ENCODE results near the gene KRT15.

KRT15 gene

GRCh38 chr17:41518031-41518430 lies 659 bp downstream of the KRT15 start:
- TF ChIP-seq CTCF (conservative IDR thresholded peaks at IDR 0.05): no peak
- no peak for TF ChIP-seq ZFX (IDR thresholded peaks at IDR 0.05)

GRCh38 chr17:41516830-41517283 lies 1.8 kb downstream of the KRT15 start:
- no peak overlapping the region for H3K27ac ChIP-seq
- TF ChIP-seq ZFX (IDR thresholded peaks at IDR 0.05): no peak
- TF ChIP-seq CTCF (conservative IDR thresholded peaks at IDR 0.05): no peak

More at GRCh38 chr17:41518031-41518430, 659 bp downstream of the KRT15 start:
- no peak overlapping the region for H3K27ac ChIP-seq

- no peak for TF ChIP-seq ZFX (IDR thresholded peaks at IDR 0.05)
- TF ChIP-seq CTCF (conservative IDR thresholded peaks at IDR 0.05): no peak
- no peak overlapping the region for H3K27ac ChIP-seq
These were observed 2.4 kb downstream of the KRT15 start for GRCh38 chr17:41516147-41516829.

- no peak for TF ChIP-seq ZFX (IDR thresholded peaks at IDR 0.05)
- TF ChIP-seq CTCF (conservative IDR thresholded peaks at IDR 0.05): no peak
- no peak overlapping the region for H3K27ac ChIP-seq
These were observed 5.5 kb downstream of the KRT15 start for GRCh38 chr17:41513168-41513547.

- no peak for TF ChIP-seq CTCF (conservative IDR thresholded peaks at IDR 0.05)
- TF ChIP-seq ZFX (IDR thresholded peaks at IDR 0.05): no peak
- no peak overlapping the region for H3K27ac ChIP-seq
These were observed 6.0 kb downstream of the KRT15 start for GRCh38 chr17:41512546-41513167.

GRCh38 chr17:41511716-41512115 lies 7.0 kb downstream of the KRT15 start:
- H3K27ac ChIP-seq: no peak overlapping the region
- no peak for TF ChIP-seq CTCF (conservative IDR thresholded peaks at IDR 0.05)
- TF ChIP-seq ZFX (IDR thresholded peaks at IDR 0.05): no peak

GRCh38 chr17:41511116-41511515 lies 7.6 kb downstream of the KRT15 start:
- TF ChIP-seq ZFX (IDR thresholded peaks at IDR 0.05): no peak
- no peak for TF ChIP-seq CTCF (conservative IDR thresholded peaks at IDR 0.05)
- H3K27ac ChIP-seq: no peak overlapping the region
